Measurements from ENCODE around the gene GFI1B.

GFI1B gene

GRCh38 chr9:132946211-132946610 is 32.3 kb upstream of the GFI1B start:
- Histone ChIP-seq H3K9me2 (replicated peaks; ENCODE audit: low read depth, low read length) (no peaks in the 10 kb centered on the region), H4K20me1 (ENCODE audit: insufficient read depth, low read length, poor library complexity, severe bottlenecking) (peaks cover 8% of the 10 kb centered on the region), H3K4me2 (ENCODE audit: low read depth, low read length, poor library complexity, severe bottlenecking) (no peak overlapping the region), H3K27me3 (ENCODE audit: insufficient read depth, low read length, poor library complexity, severe bottlenecking) (no peaks in the 10 kb centered on the region), H3K9ac (ENCODE audit: low read depth, low read length, poor library complexity, severe bottlenecking) (no peak overlapping the region), H3K4me1 (ENCODE audit: insufficient read depth, low read length, poor library complexity, severe bottlenecking) (peaks cover 23% of the 10 kb centered on the region), H3F3A (ENCODE audit: low read depth) (no peaks in the 10 kb centered on the region), H3K4me3 (ENCODE audit: low read length, poor library complexity, severe bottlenecking) (no peak overlapping the region), H2AFZ (ENCODE audit: low read length) (no peak overlapping the region), H3K9me3 (ENCODE audit: insufficient read depth, low read depth, low read length) (no peaks in the 10 kb centered on the region), H3K79me2 (ENCODE audit: insufficient read depth, low read length) (peaks cover 32% of the 10 kb centered on the region), H3K36me3 (ENCODE audit: insufficient read depth, low read length) (no peaks in the 10 kb centered on the region)
- TF ChIP-seq CTCF (conservative IDR thresholded peaks at IDR 0.05; ENCODE audit: low read length) (no peak), EZH2phosphoT487 (IDR thresholded peaks at IDR 0.05; ENCODE audit: borderline replicate concordance) (no peak)

GRCh38 chr9:132946631-132947295 is 31.7 kb upstream of the GFI1B start:
- Histone ChIP-seq H4K20me1 (ENCODE audit: insufficient read depth, low read length, poor library complexity, severe bottlenecking) (peaks cover 8% of the 10 kb centered on the region), H3K9me3 (ENCODE audit: insufficient read depth, low read depth, low read length) (no peaks in the 10 kb centered on the region), H3K27me3 (ENCODE audit: insufficient read depth, low read length, poor library complexity, severe bottlenecking) (no peaks in the 10 kb centered on the region), H3K9me2 (replicated peaks; ENCODE audit: low read depth, low read length) (no peaks in the 10 kb centered on the region), H3K79me2 (ENCODE audit: insufficient read depth, low read length) (peaks cover 26% of the 10 kb centered on the region), H3K4me2 (ENCODE audit: low read depth, low read length, poor library complexity, severe bottlenecking) (no peak overlapping the region), H2AFZ (ENCODE audit: low read length) (peak overlapping the region; percentile 12; the same call in 1 of the 2 replicates), H3K4me1 (ENCODE audit: insufficient read depth, low read length, poor library complexity, severe bottlenecking) (peaks cover 21% of the 10 kb centered on the region), H3F3A (ENCODE audit: low read depth) (no peaks in the 10 kb centered on the region), H3K36me3 (ENCODE audit: insufficient read depth, low read length) (no peaks in the 10 kb centered on the region), H3K4me3 (ENCODE audit: low read length, poor library complexity, severe bottlenecking) (no peak overlapping the region), H3K9ac (ENCODE audit: low read depth, low read length, poor library complexity, severe bottlenecking) (no peak overlapping the region)
- TF ChIP-seq CTCF (conservative IDR thresholded peaks at IDR 0.05; ENCODE audit: low read length), result no peak
- TF ChIP-seq EZH2phosphoT487 (IDR thresholded peaks at IDR 0.05; ENCODE audit: borderline replicate concordance), result no peak

- TF ChIP-seq CTCF (conservative IDR thresholded peaks at IDR 0.05; ENCODE audit: low read length) (no peak), EZH2phosphoT487 (IDR thresholded peaks at IDR 0.05; ENCODE audit: borderline replicate concordance) (no peak)
- Histone ChIP-seq H3K4me1 (ENCODE audit: insufficient read depth, low read length, poor library complexity, severe bottlenecking) (peaks cover 11% of the 10 kb centered on the region), H3K4me2 (ENCODE audit: low read depth, low read length, poor library complexity, severe bottlenecking) (no peak overlapping the region), H3F3A (ENCODE audit: low read depth) (no peaks in the 10 kb centered on the region), H3K9ac (ENCODE audit: low read depth, low read length, poor library complexity, severe bottlenecking) (no peak overlapping the region), H2AFZ (ENCODE audit: low read length) (no peak overlapping the region), H3K36me3 (ENCODE audit: insufficient read depth, low read length) (no peaks in the 10 kb centered on the region), H3K27me3 (ENCODE audit: insufficient read depth, low read length, poor library complexity, severe bottlenecking) (no peaks in the 10 kb centered on the region), H3K9me3 (ENCODE audit: insufficient read depth, low read depth, low read length) (no peaks in the 10 kb centered on the region), H4K20me1 (ENCODE audit: insufficient read depth, low read length, poor library complexity, severe bottlenecking) (peaks cover 8% of the 10 kb centered on the region), H3K79me2 (ENCODE audit: insufficient read depth, low read length) (peaks cover 16% of the 10 kb centered on the region), H3K4me3 (ENCODE audit: low read length, poor library complexity, severe bottlenecking) (no peak overlapping the region), H3K9me2 (replicated peaks; ENCODE audit: low read depth, low read length) (no peaks in the 10 kb centered on the region)
Observed at GRCh38 chr9:132947756-132948155, 30.7 kb upstream of the GFI1B start.

All from Loucy (cell line).